Hepatocyte (in vitro differentiated cells): ENCODE measurements around the gene RPL11.
"Not testable (repeated sequence)": the region's sequence is repeated elsewhere in the genome, so short reads cannot be mapped to it uniquely, and the experiment has no call there.

Experiments
- EZH2 ChIP-seq: fragments of 200-600 bp; sonication (generic); IDR thresholded peaks from 2 replicates; pipeline ENCODE4 v1.6.1; 2016; ENCODE audit warnings: antibody characterized with exemption, mild to moderate bottlenecking, borderline replicate concordance
- EZH2phosphoT487 ChIP-seq: fragments of 200-600 bp; sonication (generic); IDR thresholded peaks from one replicate; pipeline ENCODE4 v1.6.1; 2018; ENCODE audit warnings: antibody characterized with exemption, mild to moderate bottlenecking, low read depth, moderate library complexity; ENCODE audit not compliant: unreplicated experiment, severe bottlenecking
- TF ChIP-seq, protein P1 (sequence below): fragments of 200-600 bp; sonication (generic); IDR thresholded peaks from 2 replicates; pipeline ENCODE4 v1.5.1; 2016; ENCODE audit warnings: antibody characterized with exemption, mild to moderate bottlenecking; ENCODE audit not compliant: poor library complexity

DNA sequence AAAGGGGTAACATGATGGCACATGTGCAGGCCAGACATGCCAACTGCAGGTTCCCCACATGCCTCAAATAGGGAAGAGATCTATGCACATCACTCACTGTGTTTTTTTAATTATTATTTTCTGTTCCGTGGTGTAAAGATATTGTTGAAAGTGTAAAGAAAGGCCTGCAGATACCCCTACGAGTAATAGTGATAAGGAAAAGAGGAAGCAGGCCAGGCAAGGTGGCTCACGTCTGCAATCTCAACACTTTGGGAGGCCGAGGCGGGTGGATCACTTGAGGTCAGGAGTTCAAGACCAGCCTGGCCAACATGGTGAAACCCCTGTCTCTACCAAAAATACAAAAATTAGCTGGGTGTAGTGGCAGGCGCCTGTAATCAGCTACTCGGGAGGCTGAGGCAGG is 6.4 kb upstream of the RPL11 start:
- TF ChIP-seq, protein P1, sequence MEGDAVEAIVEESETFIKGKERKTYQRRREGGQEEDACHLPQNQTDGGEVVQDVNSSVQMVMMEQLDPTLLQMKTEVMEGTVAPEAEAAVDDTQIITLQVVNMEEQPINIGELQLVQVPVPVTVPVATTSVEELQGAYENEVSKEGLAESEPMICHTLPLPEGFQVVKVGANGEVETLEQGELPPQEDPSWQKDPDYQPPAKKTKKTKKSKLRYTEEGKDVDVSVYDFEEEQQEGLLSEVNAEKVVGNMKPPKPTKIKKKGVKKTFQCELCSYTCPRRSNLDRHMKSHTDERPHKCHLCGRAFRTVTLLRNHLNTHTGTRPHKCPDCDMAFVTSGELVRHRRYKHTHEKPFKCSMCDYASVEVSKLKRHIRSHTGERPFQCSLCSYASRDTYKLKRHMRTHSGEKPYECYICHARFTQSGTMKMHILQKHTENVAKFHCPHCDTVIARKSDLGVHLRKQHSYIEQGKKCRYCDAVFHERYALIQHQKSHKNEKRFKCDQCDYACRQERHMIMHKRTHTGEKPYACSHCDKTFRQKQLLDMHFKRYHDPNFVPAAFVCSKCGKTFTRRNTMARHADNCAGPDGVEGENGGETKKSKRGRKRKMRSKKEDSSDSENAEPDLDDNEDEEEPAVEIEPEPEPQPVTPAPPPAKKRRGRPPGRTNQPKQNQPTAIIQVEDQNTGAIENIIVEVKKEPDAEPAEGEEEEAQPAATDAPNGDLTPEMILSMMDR: not testable (repeated sequence)
- not testable (repeated sequence) for TF ChIP-seq EZH2, EZH2phosphoT487
